Measurements from ENCODE around the gene ABI3BP.

GRCh38 chr3:100973594-100973993, 19.6 kb downstream of the ABI3BP start:
- TF ChIP-seq CTCF (conservative IDR thresholded peaks at IDR 0.05; ENCODE audit: low read length) (no peak), EZH2phosphoT487 (IDR thresholded peaks at IDR 0.05; ENCODE audit: borderline replicate concordance) (no peak)

All from Loucy (cell line).